GM19324 (cell line): Measurements from ENCODE around the gene RADX.

Source experiments
- ATAC-seq: cut with Tn5 transposase; IDR thresholded peaks from one replicate; pipeline ENCODE4 v1.9.1; 2021; ENCODE audit warnings: mild to moderate bottlenecking, moderate library complexity; ENCODE audit not compliant: unreplicated experiment, low FRiP score

RADX gene

GRCh38 chrX:106684207-106684606 lies 72.4 kb downstream of the RADX start:
- no peak for ATAC-seq

- no peak for ATAC-seq
Measured at GRCh38 chrX:106692425-106693065, 80.8 kb downstream of the RADX start.

- no peak for ATAC-seq
Measured at GRCh38 chrX:106696502-106696901, 84.7 kb downstream of the RADX start.

- ATAC-seq = no peak
Measured at GRCh38 chrX:106698693-106699092, 86.9 kb downstream of the RADX start.

GRCh38 chrX:106702636-106703035 lies 90.9 kb downstream of the RADX start:
- no peak for ATAC-seq

GRCh38 chrX:106706466-106706865 lies 94.7 kb downstream of the RADX start:
- no peak for ATAC-seq

- no peak for ATAC-seq
Measured at GRCh38 chrX:106707771-106708454, 96.1 kb downstream of the RADX start.

GRCh38 chrX:106710771-106711170 lies 99.0 kb downstream of the RADX start:
- no peak for ATAC-seq

- no peak for ATAC-seq
Measured at GRCh38 chrX:106711375-106711774, 99.6 kb downstream of the RADX start.

GRCh38 chrX:106716004-106716403 lies 104.2 kb downstream of the RADX start:
- no peak for ATAC-seq

GRCh38 chrX:106716463-106716862 lies 104.7 kb downstream of the RADX start:
- no peak for ATAC-seq

GRCh38 chrX:106718709-106719108 lies 106.9 kb downstream of the RADX start:
- ATAC-seq = no peak

- no peak for ATAC-seq
Measured at GRCh38 chrX:106725931-106726330, 114.2 kb downstream of the RADX start.

- no peak for ATAC-seq
Measured at GRCh38 chrX:106726485-106727437, 115.0 kb downstream of the RADX start, which contains the start of gene RNF128. Gene RNF128, plus strand, starts transcription at chrX:106726701. Its CDS starts 213 bp downstream, at chrX:106726914.

- ATAC-seq = no peak
Measured at GRCh38 chrX:106728337-106728736, 116.6 kb downstream of the RADX start.
